ENCODE measurements around the gene FOXO4.

The FOXO4 gene

DNA sequence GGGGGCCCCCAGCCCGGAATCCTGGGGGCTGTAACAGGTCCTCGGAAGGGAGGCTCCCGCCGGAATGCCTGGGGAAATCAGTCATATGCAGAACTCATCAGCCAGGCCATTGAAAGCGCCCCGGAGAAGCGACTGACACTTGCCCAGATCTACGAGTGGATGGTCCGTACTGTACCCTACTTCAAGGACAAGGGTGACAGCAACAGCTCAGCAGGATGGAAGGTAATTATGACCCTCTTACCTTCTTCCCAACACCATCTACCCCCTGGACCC lies 1.0 kb downstream of the FOXO4 start:
- no peaks in the 10 kb centered on the region for H3K79me2 ChIP-seq
- H3K4me3 ChIP-seq (ENCODE audit: low read depth, low read length) = peak overlapping the region; percentile 68
- H3K27ac ChIP-seq = no peak overlapping the region
- H3K27me3 ChIP-seq (ENCODE audit: control insufficient read depth, insufficient read depth, low read length) = no peaks in the 10 kb centered on the region
- peak overlapping the region; percentile 76 for H2AFZ ChIP-seq
- H3K4me2 ChIP-seq (ENCODE audit: low read length) = peak overlapping the region; percentile 67
- no peaks in the 10 kb centered on the region for H3K9me3 ChIP-seq (ENCODE audit: control insufficient read depth, low read length)
- TF ChIP-seq, protein P1, sequence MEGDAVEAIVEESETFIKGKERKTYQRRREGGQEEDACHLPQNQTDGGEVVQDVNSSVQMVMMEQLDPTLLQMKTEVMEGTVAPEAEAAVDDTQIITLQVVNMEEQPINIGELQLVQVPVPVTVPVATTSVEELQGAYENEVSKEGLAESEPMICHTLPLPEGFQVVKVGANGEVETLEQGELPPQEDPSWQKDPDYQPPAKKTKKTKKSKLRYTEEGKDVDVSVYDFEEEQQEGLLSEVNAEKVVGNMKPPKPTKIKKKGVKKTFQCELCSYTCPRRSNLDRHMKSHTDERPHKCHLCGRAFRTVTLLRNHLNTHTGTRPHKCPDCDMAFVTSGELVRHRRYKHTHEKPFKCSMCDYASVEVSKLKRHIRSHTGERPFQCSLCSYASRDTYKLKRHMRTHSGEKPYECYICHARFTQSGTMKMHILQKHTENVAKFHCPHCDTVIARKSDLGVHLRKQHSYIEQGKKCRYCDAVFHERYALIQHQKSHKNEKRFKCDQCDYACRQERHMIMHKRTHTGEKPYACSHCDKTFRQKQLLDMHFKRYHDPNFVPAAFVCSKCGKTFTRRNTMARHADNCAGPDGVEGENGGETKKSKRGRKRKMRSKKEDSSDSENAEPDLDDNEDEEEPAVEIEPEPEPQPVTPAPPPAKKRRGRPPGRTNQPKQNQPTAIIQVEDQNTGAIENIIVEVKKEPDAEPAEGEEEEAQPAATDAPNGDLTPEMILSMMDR (IDR thresholded peaks at IDR 0.05) = no peak
- no peaks in the 10 kb centered on the region for H3K36me3 ChIP-seq (ENCODE audit: control insufficient read depth, insufficient read depth, low read length)
- H3K9ac ChIP-seq = no peak overlapping the region
- H3K4me1 ChIP-seq = no peaks in the 10 kb centered on the region

DNA sequence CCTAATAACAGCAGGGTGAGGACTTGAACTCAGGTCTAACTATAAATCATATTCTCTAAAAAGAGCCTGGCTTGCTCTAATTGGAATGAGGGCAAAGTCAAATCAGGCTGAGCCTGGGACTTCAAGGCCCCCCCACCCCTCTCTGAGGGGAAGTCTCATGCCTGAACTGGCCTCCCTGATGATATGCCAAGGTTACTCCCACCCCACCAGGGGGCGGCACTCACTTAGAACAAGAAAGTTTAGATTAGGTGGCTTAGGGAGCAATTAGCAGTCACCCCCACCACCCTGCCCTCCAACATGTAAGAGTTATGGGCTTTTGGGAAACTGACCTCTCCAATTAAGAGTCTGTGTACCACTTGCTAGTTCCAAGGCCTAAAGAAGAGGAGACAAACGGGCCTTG lies 2.7 kb downstream of the FOXO4 start:
- Histone ChIP-seq H3K9me3 (ENCODE audit: control insufficient read depth, low read length) (no peaks in the 10 kb centered on the region), H3K27me3 (ENCODE audit: control insufficient read depth, insufficient read depth, low read length) (no peaks in the 10 kb centered on the region)
- TF ChIP-seq, protein P1 (IDR thresholded peaks at IDR 0.05) = peak; percentile 47

DNA sequence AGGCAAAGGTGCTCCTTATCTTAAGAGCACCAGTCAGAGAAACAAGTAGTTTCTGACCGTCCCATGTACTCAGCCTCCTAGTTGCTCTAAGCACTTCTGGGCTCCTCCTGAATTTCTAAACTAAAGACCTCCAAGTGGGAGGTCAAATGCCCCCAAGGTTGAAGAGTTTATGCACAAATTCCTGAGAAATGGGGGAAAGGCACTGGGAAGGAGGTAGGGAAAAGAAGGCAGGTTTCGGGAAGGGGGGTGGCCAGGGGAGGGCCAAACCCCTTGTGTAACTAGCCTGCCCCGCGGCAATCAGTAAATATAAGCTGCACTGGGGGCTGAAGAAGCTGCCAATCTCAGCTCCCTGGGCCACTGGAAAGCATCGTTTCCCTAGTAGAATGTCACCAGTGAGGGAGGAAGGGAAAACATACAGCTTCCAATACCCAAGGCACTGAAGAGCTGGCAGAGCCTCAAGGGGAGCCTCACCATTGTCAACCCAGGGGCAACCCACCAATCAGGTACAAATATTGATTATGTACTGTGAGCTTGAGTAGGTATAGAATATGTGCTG lies 3.4 kb downstream of the FOXO4 start:
- no peaks in the 10 kb centered on the region for H3K9me3 ChIP-seq (ENCODE audit: control insufficient read depth, low read length)
- H3K4me3 ChIP-seq (ENCODE audit: low read depth, low read length) = no peak overlapping the region
- no peak overlapping the region for H2AFZ ChIP-seq
- no peaks in the 10 kb centered on the region for H3K36me3 ChIP-seq (ENCODE audit: control insufficient read depth, insufficient read depth, low read length)
- no peaks in the 10 kb centered on the region for H3K79me2 ChIP-seq
- H3K27me3 ChIP-seq (ENCODE audit: control insufficient read depth, insufficient read depth, low read length) = no peaks in the 10 kb centered on the region
- no peak overlapping the region for H3K9ac ChIP-seq
- peaks cover 3% of the 10 kb centered on the region for H3K4me1 ChIP-seq
- H3K27ac ChIP-seq = no peak overlapping the region
- TF ChIP-seq, protein P1 (IDR thresholded peaks at IDR 0.05) = no peak
- H3K4me2 ChIP-seq (ENCODE audit: low read length) = no peak overlapping the region

More for the DNA sequence above, 2.7 kb downstream of the FOXO4 start:
- Histone ChIP-seq H3K36me3 (ENCODE audit: control insufficient read depth, insufficient read depth, low read length) (no peaks in the 10 kb centered on the region), H2AFZ (no peak overlapping the region), H3K79me2 (no peaks in the 10 kb centered on the region), H3K27ac (no peak overlapping the region), H3K4me1 (no peaks in the 10 kb centered on the region), H3K4me2 (ENCODE audit: low read length) (no peak overlapping the region), H3K9ac (no peak overlapping the region), H3K4me3 (ENCODE audit: low read depth, low read length) (no peak overlapping the region)

DNA sequence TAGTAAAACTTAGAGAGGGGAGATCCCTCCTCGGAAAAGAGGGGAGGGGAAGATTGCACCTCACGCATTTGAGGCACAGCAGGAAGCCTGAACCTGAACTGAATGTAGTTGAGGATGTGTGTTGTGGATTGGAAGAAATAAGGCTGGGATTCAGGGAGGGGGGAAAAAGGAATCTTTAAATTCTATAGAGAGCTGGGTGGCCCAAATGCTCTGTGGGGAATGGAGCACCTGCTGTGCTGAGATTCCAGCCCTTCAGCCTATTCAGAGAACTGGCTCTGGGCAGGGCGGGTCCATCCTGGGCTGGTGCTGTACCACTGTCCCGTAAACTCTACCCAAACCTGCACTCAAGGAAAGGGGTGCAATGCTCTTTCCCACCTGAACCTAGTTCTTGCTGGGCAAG lies 4.1 kb downstream of the FOXO4 start:
- Histone ChIP-seq H3K27ac (no peak overlapping the region), H2AFZ (no peak overlapping the region), H3K27me3 (ENCODE audit: control insufficient read depth, insufficient read depth, low read length) (no peaks in the 10 kb centered on the region), H3K36me3 (ENCODE audit: control insufficient read depth, insufficient read depth, low read length) (no peaks in the 10 kb centered on the region), H3K4me3 (ENCODE audit: low read depth, low read length) (no peak overlapping the region), H3K4me2 (ENCODE audit: low read length) (no peak overlapping the region), H3K79me2 (no peaks in the 10 kb centered on the region), H3K9me3 (ENCODE audit: control insufficient read depth, low read length) (no peaks in the 10 kb centered on the region), H3K4me1 (peaks cover 3% of the 10 kb centered on the region), H3K9ac (no peak overlapping the region)
- TF ChIP-seq, protein P1 (IDR thresholded peaks at IDR 0.05) = no peak
